ENCODE measurements around the gene SORCS3. TPM values are rescaled to one million over a fixed set of nuclear protein-coding genes. Genes with fewer than 3 reads are reported as not detected.

SORCS3 gene
- total RNA-seq, 2 experiments from 2014 or later = 1.7 to 2.1 TPM

- ChIA-PET CTCF (no interaction called here), POLR2A (no interaction called here)
- Mint-ChIP-seq H3K4me1 (ENCODE audit: low read depth) (no peaks in the 10 kb centered on the region), H3K4me3 (no peak overlapping the region), H3K27ac (no peak overlapping the region), H3K9me3 (no peaks in the 10 kb centered on the region), H3K27me3 (peaks cover 75% of the 10 kb centered on the region), H3K36me3 (ENCODE audit: low read depth) (no peaks in the 10 kb centered on the region)
- Histone ChIP-seq H3K36me3 (ENCODE audit: insufficient read depth, low read length) (no peaks in the 10 kb centered on the region), H3K27me3 (ENCODE audit: control insufficient read depth in 1 of 2, insufficient read depth in 2 of 2, low read length in 2 of 2) (peaks cover 13 to 15% of the 10 kb centered on the region in 2 experiments), H3K9me3 (ENCODE audit: control insufficient read depth in 1 of 2, insufficient read depth in 1 of 2, low read length in 2 of 2) (no peaks in the 10 kb centered on the region), H3K4me3 (ENCODE audit: low read length) (no peak overlapping the region), H3K4me1 (ENCODE audit: insufficient read depth, low read length) (no peaks in the 10 kb centered on the region), H3K27ac (ENCODE audit: low read depth in 1 of 2, low read length in 2 of 2) (no peak overlapping the region)
- DNase-seq (no peak), ATAC-seq (ENCODE audit: poor library complexity) (no peak)
- intact Hi-C loops (cut with DNase I, micrococcal nuclease) = no loop called here
- TF ChIP-seq CTCF (IDR thresholded peaks at IDR 0.05) = no peak
Measured at GRCh38 chr10:104678658-104679057, 37.6 kb downstream of the SORCS3 start.

GRCh38 chr10:104680467-104681401 is 39.6 kb downstream of the SORCS3 start:
- Histone ChIP-seq H3K4me1 (ENCODE audit: insufficient read depth, low read length) (no peaks in the 10 kb centered on the region), H3K9me3 (ENCODE audit: control insufficient read depth in 1 of 2, insufficient read depth in 1 of 2, low read length in 2 of 2) (no peaks in the 10 kb centered on the region), H3K4me3 (ENCODE audit: low read length) (no peak overlapping the region), H3K36me3 (ENCODE audit: insufficient read depth, low read length) (no peaks in the 10 kb centered on the region), H3K27me3 (ENCODE audit: control insufficient read depth in 1 of 2, insufficient read depth in 2 of 2, low read length in 2 of 2) (peaks cover 13 to 15% of the 10 kb centered on the region in 2 experiments), H3K27ac (ENCODE audit: low read depth in 1 of 2, low read length in 2 of 2) (no peak overlapping the region)
- Mint-ChIP-seq H3K36me3 (ENCODE audit: low read depth) (no peaks in the 10 kb centered on the region), H3K4me3 (no peak overlapping the region), H3K27ac (no peak overlapping the region), H3K9me3 (no peaks in the 10 kb centered on the region), H3K4me1 (ENCODE audit: low read depth) (no peaks in the 10 kb centered on the region), H3K27me3 (peaks cover 84% of the 10 kb centered on the region)
- no peak for TF ChIP-seq CTCF (IDR thresholded peaks at IDR 0.05)
- ATAC-seq (ENCODE audit: poor library complexity) (no peak), DNase-seq (no peak)
- intact Hi-C loops (cut with DNase I, micrococcal nuclease) = no loop called here
- ChIA-PET CTCF (no interaction called here), POLR2A (no interaction called here)

- ChIA-PET POLR2A (no interaction called here), CTCF (no interaction called here)
- Histone ChIP-seq H3K4me3 (ENCODE audit: low read length) (no peak overlapping the region), H3K27me3 (ENCODE audit: control insufficient read depth in 1 of 2, insufficient read depth in 2 of 2, low read length in 2 of 2) (peaks cover 13 to 15% of the 10 kb centered on the region in 2 experiments), H3K27ac (ENCODE audit: low read depth in 1 of 2, low read length in 2 of 2) (no peak overlapping the region), H3K4me1 (ENCODE audit: insufficient read depth, low read length) (no peaks in the 10 kb centered on the region), H3K36me3 (ENCODE audit: insufficient read depth, low read length) (no peaks in the 10 kb centered on the region), H3K9me3 (ENCODE audit: control insufficient read depth in 1 of 2, insufficient read depth in 1 of 2, low read length in 2 of 2) (no peaks in the 10 kb centered on the region)
- no peak overlapping the region for H3K4me3 Mint-ChIP-seq
- no peak overlapping the region for H3K27ac Mint-ChIP-seq
- ATAC-seq (ENCODE audit: poor library complexity) (no peak), DNase-seq (no peak)
- intact Hi-C loops (cut with DNase I, micrococcal nuclease) = no loop called here
- peaks cover 86% of the 10 kb centered on the region for H3K27me3 Mint-ChIP-seq
- TF ChIP-seq CTCF (IDR thresholded peaks at IDR 0.05) = no peak
- no peaks in the 10 kb centered on the region for H3K4me1 Mint-ChIP-seq (ENCODE audit: low read depth)
- no peaks in the 10 kb centered on the region for H3K9me3 Mint-ChIP-seq
- H3K36me3 Mint-ChIP-seq (ENCODE audit: low read depth) = no peaks in the 10 kb centered on the region
Measured at GRCh38 chr10:104681485-104681884, 40.4 kb downstream of the SORCS3 start.
